B cell (primary cell): ENCODE measurements around the gene RAD51B. TPM values are rescaled to one million over a fixed set of nuclear protein-coding genes. Genes with fewer than 3 reads are reported as not detected.

Experiments used
- ATAC-seq: fragments of 200-7000 bp; cut with Tn5 transposase; one replicate; pipeline ENCODE4 v1.10.0; 2021; ENCODE audit warnings: low read depth, mild to moderate bottlenecking, moderate number of reproducible peaks, moderate library complexity
- CTCF ChIA-PET: fragments of 350-600 bp; sonication (Branson Sonifier 250); formaldehyde crosslinking; loops from one replicate; lab custom pipeline; 2021; ENCODE audit warnings: antibody characterized with exemption, inconsistent platforms; lab: Charles Lee
- POLR2A ChIA-PET: fragments of 350-600 bp; sonication (Branson Sonifier 250); formaldehyde crosslinking; loops from one replicate; lab custom pipeline; 2021; ENCODE audit warnings: antibody characterized with exemption; lab: Charles Lee
- DNase-seq: peaks from one replicate; pipeline ENCODE4 v3.0.0; 2013
- H2AFZ ChIP-seq: 2 replicates; pipeline ENCODE4 v1.6.1; 2012; ENCODE audit warnings: mild to moderate bottlenecking, low read depth, low read length; ENCODE audit not compliant: insufficient read depth, poor library complexity, severe bottlenecking
- H3K27ac ChIP-seq, 2 donors: 1 replicate in 1 of 2; 2 replicates in 1 of 2; pipeline ENCODE4 v1.5.1; 2012 to 2013; ENCODE audit warnings: low read length in 2 of 2, mild to moderate bottlenecking in 2 of 2, moderate library complexity in 1 of 2
- H3K27me3 ChIP-seq, 4 experiments: fragments of 200-600 bp in 1 of 4; sonication (generic) in 1 of 4; replicated peaks in 1 of 4; 1 replicate in 2 of 4; 2 replicates in 2 of 4; pipeline versions ENCODE4 v1.6.1 to v1.7.0; 2013 to 2016; ENCODE audit warnings: low read length in 3 of 4, mild to moderate bottlenecking in 2 of 4, mixed read lengths in 1 of 4, moderate library complexity in 1 of 4; ENCODE audit not compliant: insufficient read depth in 4 of 4, control insufficient read depth in 3 of 4; ENCODE audit errors: control extremely low read depth in 1 of 4
- H3K36me3 ChIP-seq, 2 experiments: replicated peaks in 1 of 2; 1 replicate in 1 of 2; 2 replicates in 1 of 2; pipeline versions ENCODE4 v1.6.1 to v1.7.1; 2013; ENCODE audit warnings: low read length in 1 of 2; ENCODE audit not compliant: insufficient read depth in 2 of 2, control insufficient read depth in 1 of 2; ENCODE audit errors: control extremely low read depth in 1 of 2, extremely low read depth in 1 of 2
- H3K4me1 ChIP-seq, 2 donors: fragments of 200-600 bp in 1 of 2; sonication (generic) in 1 of 2; 1 replicate in 1 of 2; 2 replicates in 1 of 2; pipeline versions ENCODE4 v1.5.1 to v1.6.1; 2013 to 2017; ENCODE audit warnings: low read length in 2 of 2; ENCODE audit not compliant: control insufficient read depth in 2 of 2, insufficient read depth in 2 of 2
- H3K4me2 ChIP-seq: replicated peaks from 2 replicates; pipeline ENCODE3; 2012; ENCODE audit warnings: mild to moderate bottlenecking, low read depth, low read length; ENCODE audit not compliant: poor library complexity, severe bottlenecking
- H3K4me3 ChIP-seq, 5 experiments: fragments of 200-600 bp in 1 of 5; sonication (generic) in 1 of 5; 1 replicate in 3 of 5; 2 replicates in 2 of 5; pipeline versions ENCODE4 v1.5.1 to v1.7.0; 2011 to 2016; ENCODE audit warnings: low read length in 4 of 5, mild to moderate bottlenecking in 4 of 5, low read depth in 2 of 5, control low read depth in 1 of 5, moderate library complexity in 1 of 5; ENCODE audit not compliant: insufficient read depth in 1 of 5; ENCODE audit errors: control extremely low read depth in 1 of 5, extremely low read depth in 1 of 5
- H3K79me2 ChIP-seq: fragments of 200-600 bp; sonication (generic); one replicate; pipeline ENCODE4 v1.6.0; 2016; ENCODE audit warnings: low read length; ENCODE audit not compliant: control insufficient read depth, insufficient read depth
- H3K9ac ChIP-seq: fragments of 200-600 bp; sonication (generic); 2 replicates; pipeline ENCODE4 v1.6.1; 2017; ENCODE audit warnings: mild to moderate bottlenecking, low read length, moderate library complexity
- H3K9me3 ChIP-seq, 3 donors: one replicate each; pipeline versions ENCODE4 v1.6.1 to v1.7.1; 2013; ENCODE audit warnings: low read length in 2 of 3; ENCODE audit not compliant: control insufficient read depth in 2 of 3, insufficient read depth in 1 of 3; ENCODE audit errors: control extremely low read depth in 1 of 3
- H4K20me1 ChIP-seq: 2 replicates; pipeline ENCODE4 v1.6.0; 2012; ENCODE audit warnings: mild to moderate bottlenecking, low read length; ENCODE audit not compliant: insufficient read depth, control insufficient read depth, poor library complexity, severe bottlenecking
- H3K27ac Mint-ChIP-seq: one replicate; pipeline ENCODE4 v1.8.0; 2021; ENCODE audit warnings: mixed read lengths
- H3K27me3 Mint-ChIP-seq: one replicate; pipeline ENCODE4 v1.8.0; 2021; ENCODE audit warnings: mixed read lengths
- H3K4me1 Mint-ChIP-seq: one replicate; pipeline ENCODE4 v1.8.0; 2021; ENCODE audit warnings: mixed read lengths
- H3K4me3 Mint-ChIP-seq: one replicate; pipeline ENCODE4 v1.8.0; 2021; ENCODE audit warnings: mixed read lengths
- H3K9me3 Mint-ChIP-seq: one replicate; pipeline ENCODE4 v1.8.0; 2022; ENCODE audit warnings: mixed read lengths; ENCODE audit not compliant: insufficient read depth
- CTCF ChIP-seq: fragments of 200-600 bp; IDR thresholded peaks from one replicate; pipeline ENCODE4 v1.8.0; 2022; ENCODE audit warnings: antibody characterized with exemption, mild to moderate bottlenecking
- intact Hi-C: fragments of 100-400 bp; cut with micrococcal nuclease; formaldehyde crosslinking; loops from one replicate; pipeline ENCODE4 v1.10.0; 2022
- polyA plus RNA-seq: library from polyadenylated mRNA; depleted of rRNA; stranded (reverse); fragments of >200 nt; gene quantifications from 2 replicates; pipeline ENCODE4 v1.2.3, GENCODE V29; 2012
- total RNA-seq, 2 donors: library from RNA; stranded (reverse); fragments of 120-200 nt in 1 of 2; gene quantifications; 1 replicate in 1 of 2; 2 replicates in 1 of 2; pipeline versions ENCODE4 v1.2.3 to v1.2.4, GENCODE V29; 2013 to 2022

Gene RAD51B
- total and polyA plus RNA-seq, 2 donors (not counting 1 experiment from before 2014, with no cell fraction given) = 6.5 to 60.6 TPM

- H3K4me1 Mint-ChIP-seq = peaks cover 86% of the 10 kb centered on the region
Observed at GRCh38 chr14:68475802-68476201, 656.2 kb downstream of the RAD51B start.

More at GRCh38 chr14:68475802-68476201, 656.2 kb downstream of the RAD51B start:
- no peak for TF ChIP-seq CTCF
- Histone ChIP-seq H3K79me2 (peaks cover 13% of the 10 kb centered on the region), H3K4me2 (peak overlapping the region; percentile 57), H4K20me1 (no peaks in the 10 kb centered on the region), H3K4me1 (peaks cover 78 to 83% of the 10 kb centered on the region in 2 donors), H3K27ac (peak overlapping the region; percentile 95 to 99), H3K27me3 (no peaks in the 10 kb centered on the region), H3K9me3 (no peaks in the 10 kb centered on the region), H3K4me3 (peak overlapping the region in 1 of 5 experiments; percentile 21), H3K9ac (peak overlapping the region; percentile 38), H2AFZ (peak overlapping the region; percentile 53), H3K36me3 (no peaks in the 10 kb centered on the region)
- DNase-seq (no peak), ATAC-seq (no peak)
- Mint-ChIP-seq H3K27ac (peak overlapping the region; percentile 98), H3K27me3 (no peaks in the 10 kb centered on the region), H3K4me3 (peak overlapping the region; percentile 72), H3K9me3 (no peaks in the 10 kb centered on the region)
- POLR2A ChIA-PET = interaction anchor here (0.6 to 1.5 kb wide), 7 partner anchors 31 to 317 kb away, joined by 3 to 11 read pairs (median 4); partner anchors contain the start of gene ZFP36L1
- CTCF ChIA-PET = interaction anchor here (0.7 to 2.2 kb wide), 11 partner anchors 9 to 340 kb away, joined by 3 to 11 read pairs (median 4); no protein-coding TSS in a partner anchor
- intact Hi-C loops = loop anchor here (1.0 to 5.0 kb wide), 6 partner anchors 17 to 313 kb away; no protein-coding TSS in a partner anchor
